ENCODE data around the gene WDR74. TPM values are rescaled to one million over a fixed set of nuclear protein-coding genes. Genes with fewer than 3 reads are reported as not detected.

WDR74 gene
- total and polyA plus RNA-seq, 2 donors (not counting 1 experiment from before 2014, with no cell fraction given), result 122 to 131 TPM

- Histone ChIP-seq H3K79me2 (ENCODE audit: control insufficient read depth, insufficient read depth, low read length) (peaks cover 41% of the 10 kb centered on the region), H3K27ac (ENCODE audit: low read length in 2 of 2) (peak within 1 kb of the TSS; percentile 69 to 86), H3K4me1 (ENCODE audit: control insufficient read depth in 2 of 2, insufficient read depth in 2 of 2, low read length in 2 of 2) (peaks cover 11 to 25% of the 10 kb centered on the region in 2 donors), H3K9me3 (ENCODE audit: control extremely low read depth in 1 of 3, control insufficient read depth in 2 of 3, insufficient read depth in 1 of 3, low read length in 2 of 3) (no peaks in the 10 kb centered on the region), H4K20me1 (ENCODE audit: control insufficient read depth, insufficient read depth, low read length, poor library complexity, severe bottlenecking) (peaks cover 13% of the 10 kb centered on the region), H3K9ac (ENCODE audit: low read length) (peak within 1 kb of the TSS; percentile 91), H2AFZ (ENCODE audit: insufficient read depth, low read depth, low read length, poor library complexity, severe bottlenecking) (peak within 1 kb of the TSS; percentile 66), H3K36me3 (replicated peaks in 1 of 2; ENCODE audit: control extremely low read depth in 1 of 2, control insufficient read depth in 1 of 2, extremely low read depth in 1 of 2, insufficient read depth in 2 of 2, low read length in 1 of 2) (peaks cover 11 to 31% of the 10 kb centered on the region in 2 experiments), H3K27me3 (replicated peaks in 1 of 4; ENCODE audit: control extremely low read depth in 1 of 4, control insufficient read depth in 3 of 4, insufficient read depth in 4 of 4, low read length in 3 of 4) (no peaks in the 10 kb centered on the region), H3K4me3 (ENCODE audit: control extremely low read depth in 1 of 5, extremely low read depth in 1 of 5, insufficient read depth in 1 of 5, low read depth in 2 of 5, low read length in 4 of 5) (peak within 1 kb of the TSS; percentile 77 to 96 (median 89)), H3K4me2 (replicated peaks; ENCODE audit: low read depth, low read length, poor library complexity, severe bottlenecking) (peak within 1 kb of the TSS; percentile 82)
- Mint-ChIP-seq H3K27me3 (no peaks in the 10 kb centered on the region), H3K4me3 (peak within 1 kb of the TSS; percentile 100), H3K27ac (peak within 1 kb of the TSS; percentile 99), H3K9me3 (ENCODE audit: insufficient read depth) (no peaks in the 10 kb centered on the region), H3K4me1 (peaks cover 32% of the 10 kb centered on the region)
- WGBS (ENCODE audit: insufficient coverage), result under 1% methylated on average over 77 of the region's 77 CpGs
- ATAC-seq (ENCODE audit: low read depth), result peak; percentile 87
- intact Hi-C loops (cut with micrococcal nuclease), result loop anchor here (1.0 kb wide), 6 partner anchors 13 to 57 kb away; partner anchors contain the start of genes TMEM179B, TMEM223 and WDR74
- TF ChIP-seq CTCF (IDR thresholded peaks at IDR 0.05) (peak; percentile 22), EZH2 (IDR thresholded peaks at IDR 0.05; ENCODE audit: borderline replicate concordance, insufficient read depth, low read depth, low read length, poor library complexity, severe bottlenecking) (no peak)
- POLR2A ChIA-PET, result interaction anchor here (0.7 to 3.4 kb wide), 18 partner anchors 9 to 111 kb away, joined by 3 to 27 read pairs (median 5); partner anchors contain the start of genes HNRNPUL2, POLR2G, STX5 and TEX54
- CTCF ChIA-PET, result interaction anchor here (0.8 to 1.9 kb wide), 5 partner anchors 11 to 57 kb away, joined by 3 to 10 read pairs (median 3); partner anchors contain the start of genes TEX54 and WDR74
- peak; percentile 98 for DNase-seq
These were observed 34.1 kb downstream of the WDR74 start, which contains the start of gene NXF1 for GRCh38 chr11:62805076-62805892. Gene NXF1 (minus strand): TSS chr11:62805440. CDS start chr11:62805356, 84 bp downstream.
